Measurements from ENCODE around the gene VCP. TPM values are rescaled to one million over a fixed set of nuclear protein-coding genes. Genes with fewer than 3 reads are reported as not detected.

VCP gene
- polyA plus RNA-seq, 12 donors, result 132 to 190 (median 174) TPM; not detected in 1

GRCh38 chr9:35070823-35071813 lies 1.3 kb downstream of the VCP start:
- DNase-seq, result no peak

GRCh38 chr9:35069020-35069419 lies 3.4 kb downstream of the VCP start:
- DNase-seq, result no peak

- no peak for DNase-seq
Observed at GRCh38 chr9:35067056-35067455, 5.4 kb downstream of the VCP start.

- no peak for DNase-seq
Observed at GRCh38 chr9:35060548-35061207, 11.7 kb downstream of the VCP start.

- DNase-seq, result no peak
Observed at GRCh38 chr9:35059438-35059837, 13.0 kb downstream of the VCP start.

GRCh38 chr9:35057271-35057620 lies 15.2 kb downstream of the VCP start:
- DNase-seq, result no peak

GRCh38 chr9:35056571-35057270 lies 15.7 kb downstream of the VCP start:
- DNase-seq, result no peak

- no peak for DNase-seq
Observed at GRCh38 chr9:35054871-35055644, 17.4 kb downstream of the VCP start.

- DNase-seq, result no peak
Observed at GRCh38 chr9:35054185-35054835, 18.1 kb downstream of the VCP start.

- DNase-seq, result no peak
Observed at GRCh38 chr9:35051069-35051967, 21.1 kb downstream of the VCP start.

- no peak for DNase-seq
Observed at GRCh38 chr9:35048511-35048910, 23.9 kb downstream of the VCP start.

- no peak for DNase-seq
Observed at GRCh38 chr9:35044071-35044470, 28.4 kb downstream of the VCP start.

- DNase-seq, result no peak
Observed at GRCh38 chr9:35042891-35043545, 29.4 kb downstream of the VCP start.

GRCh38 chr9:35042081-35042604 lies 30.3 kb downstream of the VCP start:
- DNase-seq, result no peak

- peak; percentile 14 for DNase-seq
Observed at GRCh38 chr9:35035851-35036701, 36.3 kb downstream of the VCP start.

GRCh38 chr9:35033101-35033500 lies 39.3 kb downstream of the VCP start:
- no peak for DNase-seq

- no peak for DNase-seq
Observed at GRCh38 chr9:35029852-35030251, 42.6 kb downstream of the VCP start.

- no peak for DNase-seq
Observed at GRCh38 chr9:35029241-35029640, 43.2 kb downstream of the VCP start.
